GM19324 (cell line): ENCODE measurements around the gene SZRD1.
A peak's percentile ranks its signal among the peaks of the same experiment; 100 is the strongest.

ENCODE experiments used
- ATAC-seq: cut with Tn5 transposase; IDR thresholded peaks from one replicate; pipeline ENCODE4 v1.9.1; 2021; ENCODE audit warnings: mild to moderate bottlenecking, moderate library complexity; ENCODE audit not compliant: unreplicated experiment, low FRiP score

Gene SZRD1

GRCh38 chr1:16434501-16434900, 67.5 kb downstream of the SZRD1 start:
- ATAC-seq: no peak

- no peak for ATAC-seq
Measured at GRCh38 chr1:16436946-16437474, 70.0 kb downstream of the SZRD1 start, which contains the start of gene SPATA21. SPATA21 (minus strand) TSS chr1:16437424; CDS start chr1:16431371, 6,053 bp downstream.

- ATAC-seq: no peak
Measured at GRCh38 chr1:16438516-16438915, 71.5 kb downstream of the SZRD1 start.

DNA sequence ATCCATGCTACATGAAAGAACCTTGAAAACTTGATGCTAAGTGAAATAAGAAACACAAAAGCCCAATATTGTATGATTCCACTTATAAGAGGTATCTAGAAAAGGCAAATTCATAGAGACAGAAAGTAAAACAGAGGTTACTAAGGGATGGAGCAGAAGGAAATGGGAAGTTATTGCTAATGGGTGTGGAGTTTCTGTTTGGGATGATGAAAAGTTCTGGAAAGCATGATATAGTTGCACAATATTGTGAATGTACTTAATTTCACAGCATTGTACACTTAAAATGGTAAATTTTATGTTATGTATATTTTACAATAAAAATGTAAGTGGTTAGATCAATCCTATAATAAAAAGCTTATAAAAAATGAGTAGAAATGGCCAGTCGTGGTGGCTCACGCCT, 71.9 kb downstream of the SZRD1 start:
- ATAC-seq: no peak

DNA sequence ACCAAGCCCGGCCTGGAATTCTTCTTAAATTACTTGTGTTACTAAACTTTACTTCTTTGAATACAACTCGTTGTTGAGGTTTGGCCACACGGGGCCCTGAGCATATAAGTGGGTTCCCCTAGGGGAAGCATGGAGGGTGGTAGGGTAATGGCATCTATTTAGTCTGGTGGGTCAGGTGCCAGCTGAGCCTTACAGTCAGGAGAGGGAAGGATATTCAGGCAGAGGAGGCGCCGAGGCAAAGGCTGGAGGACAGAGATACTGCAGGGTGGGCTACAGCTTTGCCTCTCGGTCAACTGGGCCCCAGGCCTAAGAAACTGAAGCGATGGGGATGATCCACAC, 73.1 kb downstream of the SZRD1 start:
- peak; percentile 14 for ATAC-seq

GRCh38 chr1:16440470-16441281, 73.6 kb downstream of the SZRD1 start, which contains the start of gene NECAP2:
NECAP2 (plus strand) TSS chr1:16440724; CDS start chr1:16440762, 38 bp downstream.
- ATAC-seq: peak; percentile 90

DNA sequence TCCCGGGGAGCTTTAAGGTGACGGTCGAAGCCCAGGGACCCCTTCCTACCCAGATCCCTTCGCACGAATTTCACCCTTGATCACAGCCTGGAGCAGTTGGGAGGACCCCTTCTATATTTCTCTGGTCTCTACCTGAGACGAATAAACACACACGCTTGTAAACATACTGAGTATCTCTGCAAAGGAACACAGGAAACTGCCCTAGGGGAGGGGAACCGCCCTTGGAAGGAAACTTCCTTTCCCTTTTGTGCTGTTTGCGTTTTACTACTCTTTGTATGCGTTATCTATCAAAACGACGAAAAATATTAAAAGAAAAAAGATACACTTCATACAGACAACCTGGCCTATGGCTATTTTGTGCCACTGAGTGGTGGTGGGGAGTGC, 74.2 kb downstream of the SZRD1 start:
- no peak for ATAC-seq

- ATAC-seq: no peak
Measured at GRCh38 chr1:16442265-16442664, 75.2 kb downstream of the SZRD1 start.

DNA sequence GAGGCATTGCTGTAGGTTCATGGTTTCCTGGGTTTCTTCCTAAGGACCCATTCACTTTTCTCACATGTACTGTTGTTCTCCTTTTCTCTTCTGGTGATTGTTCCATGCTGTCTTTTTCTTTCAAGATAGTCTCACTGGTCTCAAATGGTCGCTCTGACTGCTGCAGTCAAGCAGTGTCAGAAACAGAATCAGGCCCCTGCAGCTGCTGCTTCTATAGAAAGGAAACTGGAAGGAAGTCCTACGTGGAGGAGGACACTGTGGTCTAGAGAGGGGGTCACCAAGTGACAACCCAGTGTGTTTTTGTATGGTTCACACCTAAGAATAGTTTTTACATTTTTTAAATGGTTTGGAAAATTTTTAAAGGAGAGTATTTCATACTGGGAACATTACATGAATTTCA, 75.9 kb downstream of the SZRD1 start:
- no peak for ATAC-seq

DNA sequence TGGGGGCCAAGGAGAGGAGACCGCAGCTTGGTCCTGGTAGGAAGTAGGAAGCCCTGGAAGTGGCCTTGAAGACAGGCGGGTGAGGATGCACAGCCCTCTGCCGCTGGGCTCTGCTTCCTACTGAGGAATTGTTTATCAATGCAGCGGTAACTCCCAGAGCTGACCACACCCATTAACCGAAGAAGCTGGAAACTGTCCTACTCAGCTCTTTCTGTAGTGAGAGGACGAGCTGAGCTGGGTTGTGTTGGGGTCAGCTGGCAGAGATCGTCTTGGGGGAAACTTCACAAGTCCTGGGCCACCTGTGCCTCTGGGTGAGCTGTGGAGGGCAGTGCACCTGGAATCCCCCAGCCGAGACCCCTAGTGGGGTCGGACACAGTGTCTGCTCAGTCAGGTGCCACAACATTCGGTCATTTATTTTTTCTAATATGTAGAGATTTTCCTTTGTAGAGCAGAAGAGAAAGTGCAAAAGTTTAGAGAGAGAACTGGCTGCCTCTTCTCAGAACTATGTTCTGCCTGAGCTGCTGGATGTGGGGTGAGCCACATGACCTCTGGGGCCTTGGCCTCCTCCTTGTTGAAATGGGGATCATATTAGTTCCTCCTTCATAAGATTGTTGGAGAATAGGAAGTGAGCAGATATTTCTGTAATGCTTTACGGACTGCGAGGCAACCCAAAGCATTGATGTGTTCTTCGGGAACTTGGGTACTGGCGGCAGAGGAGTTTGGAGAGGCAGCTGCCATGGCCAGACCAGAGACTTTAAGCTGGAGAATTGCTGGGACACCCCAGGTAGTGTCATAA, 77.1 kb downstream of the SZRD1 start:
- ATAC-seq: no peak

GRCh38 chr1:16445052-16445451, 78.0 kb downstream of the SZRD1 start:
- no peak for ATAC-seq

- no peak for ATAC-seq
Measured at GRCh38 chr1:16446116-16446515, 79.1 kb downstream of the SZRD1 start.

- ATAC-seq: no peak
Measured at GRCh38 chr1:16447641-16448040, 80.6 kb downstream of the SZRD1 start.
